ENCODE measurements around the gene LCE5A.

LCE5A gene

GRCh38 chr1:152514715-152515433, 4.3 kb downstream of the LCE5A start:
- peaks cover 36% of the 10 kb centered on the region for H3K27me3 ChIP-seq (ENCODE audit: insufficient read depth, poor library complexity, severe bottlenecking)
- H3K27ac ChIP-seq (replicated peaks): no peak overlapping the region

GRCh38 chr1:152515434-152515783, 4.8 kb downstream of the LCE5A start:
- no peak for TF ChIP-seq GABPA (IDR thresholded peaks at IDR 0.05; ENCODE audit: low read depth)
- no peak for TF ChIP-seq CTCF (IDR thresholded peaks at IDR 0.05; ENCODE audit: insufficient read depth, low read length)
- TF ChIP-seq POLR2AphosphoS5 (IDR thresholded peaks at IDR 0.05; ENCODE audit: low read depth): no peak
- no peak for TF ChIP-seq REST (IDR thresholded peaks at IDR 0.05; ENCODE audit: insufficient replicate concordance, low read depth)
- no peak for TF ChIP-seq SPI1 (IDR thresholded peaks at IDR 0.05; ENCODE audit: borderline replicate concordance, low read depth)
- H3K4me3 ChIP-seq (replicated peaks; ENCODE audit: insufficient read depth, low read length): no peak overlapping the region
- peaks cover 36% of the 10 kb centered on the region for H3K27me3 ChIP-seq (ENCODE audit: insufficient read depth, poor library complexity, severe bottlenecking)
- no peak overlapping the region for H3K27ac ChIP-seq (replicated peaks)
- DNase-seq (ENCODE audit: low read depth in 1 of 2, low spot score in 1 of 2): no peak

More at GRCh38 chr1:152514715-152515433, 4.3 kb downstream of the LCE5A start:
- no peak for DNase-seq (ENCODE audit: low read depth in 1 of 2, low spot score in 1 of 2)
- TF ChIP-seq POLR2AphosphoS5 (IDR thresholded peaks at IDR 0.05; ENCODE audit: low read depth): no peak
- no peak for TF ChIP-seq CTCF (IDR thresholded peaks at IDR 0.05; ENCODE audit: insufficient read depth, low read length)
- no peak for TF ChIP-seq SPI1 (IDR thresholded peaks at IDR 0.05; ENCODE audit: borderline replicate concordance, low read depth)
- no peak overlapping the region for H3K4me3 ChIP-seq (replicated peaks; ENCODE audit: insufficient read depth, low read length)

- Histone ChIP-seq H3K27me3 (ENCODE audit: insufficient read depth, poor library complexity, severe bottlenecking) (peaks cover 36% of the 10 kb centered on the region), H3K4me3 (replicated peaks; ENCODE audit: insufficient read depth, low read length) (no peak overlapping the region), H3K27ac (replicated peaks) (no peak overlapping the region)
- DNase-seq (ENCODE audit: low read depth in 1 of 2, low spot score in 1 of 2): no peak
- TF ChIP-seq REST (IDR thresholded peaks at IDR 0.05; ENCODE audit: insufficient replicate concordance, low read depth): no peak
- TF ChIP-seq POLR2AphosphoS5 (IDR thresholded peaks at IDR 0.05; ENCODE audit: low read depth): no peak
- no peak for TF ChIP-seq CTCF (IDR thresholded peaks at IDR 0.05; ENCODE audit: insufficient read depth, low read length)
- TF ChIP-seq SPI1 (IDR thresholded peaks at IDR 0.05; ENCODE audit: borderline replicate concordance, low read depth): no peak
- TF ChIP-seq GABPA (IDR thresholded peaks at IDR 0.05; ENCODE audit: low read depth): no peak
These were observed 5.5 kb downstream of the LCE5A start for GRCh38 chr1:152516082-152516481.
